Femur (tissue), 1 donor: ENCODE measurements around the gene SCUBE1.

Experiments used
- DNase-seq: peaks from one replicate; pipeline ENCODE4 v3.0.0-alpha.2; 2017

SCUBE1 gene

DNA sequence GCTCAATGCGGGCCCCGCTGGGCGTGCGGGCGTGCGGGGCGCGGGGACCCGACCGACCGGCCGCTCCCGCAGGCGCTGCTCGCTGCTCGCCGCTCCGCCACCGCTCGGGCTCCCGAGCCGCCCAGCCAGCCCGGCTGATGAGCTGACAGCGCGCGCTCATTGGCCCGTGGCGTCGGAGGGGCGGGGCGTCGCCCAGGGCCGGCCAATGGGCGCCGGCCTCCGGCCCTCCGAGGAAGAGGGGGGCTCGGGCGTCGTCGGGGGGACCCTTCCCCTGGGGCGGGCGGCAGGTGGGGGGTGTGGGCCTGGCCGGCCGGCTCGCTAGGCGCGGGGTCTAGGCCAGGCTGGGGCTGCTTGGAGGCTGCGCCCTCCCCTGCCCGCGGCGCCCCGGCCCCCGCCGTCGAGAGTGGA, at the start of gene SCUBE1:
SCUBE1 (minus strand) TSS at position 111 of the 408 bp plus-strand sequence. CDS start 111 bp downstream, outside the sequence.
- DNase-seq = peak; percentile 78

DNA sequence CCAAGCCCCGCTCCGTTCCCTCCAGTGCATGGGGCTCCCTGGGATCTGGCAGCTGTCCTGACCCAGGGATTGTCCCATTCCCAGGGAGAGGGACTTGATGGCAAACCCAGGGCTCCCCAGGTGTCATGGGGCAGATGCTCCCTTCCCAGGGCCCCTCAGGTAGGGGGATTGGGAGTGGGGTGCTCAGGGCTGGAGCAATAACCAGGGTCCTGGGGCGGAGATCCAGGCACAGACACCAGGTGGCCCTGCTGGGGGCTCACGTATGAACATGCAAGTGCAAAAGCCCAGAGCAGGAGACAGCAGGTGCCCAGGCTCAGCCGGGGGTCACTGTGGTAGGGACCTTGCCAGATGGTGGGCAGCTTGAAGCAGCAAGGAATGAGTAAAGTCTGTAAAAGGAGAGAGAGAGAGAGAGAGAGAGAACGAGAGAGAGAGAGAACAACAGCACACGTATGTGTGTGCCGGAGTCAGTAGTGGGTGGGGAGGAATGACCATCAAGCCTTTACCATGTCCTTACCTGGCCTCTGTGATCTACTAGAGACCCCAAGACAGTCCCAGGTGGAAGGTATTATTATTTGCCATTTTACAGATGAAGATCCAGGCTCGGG, 49.3 kb upstream of the SCUBE1 start:
- no peak for DNase-seq

DNA sequence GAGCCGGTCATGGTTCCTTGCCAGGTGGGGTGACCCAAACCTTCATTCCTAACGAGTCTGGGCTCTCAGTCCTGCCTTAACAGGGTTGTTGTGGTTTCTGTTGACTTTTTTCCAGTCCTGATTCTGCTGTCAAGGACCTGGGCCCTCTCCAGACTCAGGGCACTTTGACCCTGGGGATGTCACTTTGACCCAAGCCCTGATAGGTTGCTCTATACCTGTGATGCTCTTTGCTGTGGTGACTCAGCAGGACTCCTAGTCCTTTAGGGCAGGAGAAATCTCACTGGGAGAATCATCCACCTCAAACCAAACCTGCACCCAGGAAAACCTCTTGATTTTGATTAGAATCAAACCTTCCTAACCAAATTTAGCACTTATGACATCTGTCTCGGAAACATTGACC, 48.1 kb upstream of the SCUBE1 start:
- DNase-seq = no peak

DNA sequence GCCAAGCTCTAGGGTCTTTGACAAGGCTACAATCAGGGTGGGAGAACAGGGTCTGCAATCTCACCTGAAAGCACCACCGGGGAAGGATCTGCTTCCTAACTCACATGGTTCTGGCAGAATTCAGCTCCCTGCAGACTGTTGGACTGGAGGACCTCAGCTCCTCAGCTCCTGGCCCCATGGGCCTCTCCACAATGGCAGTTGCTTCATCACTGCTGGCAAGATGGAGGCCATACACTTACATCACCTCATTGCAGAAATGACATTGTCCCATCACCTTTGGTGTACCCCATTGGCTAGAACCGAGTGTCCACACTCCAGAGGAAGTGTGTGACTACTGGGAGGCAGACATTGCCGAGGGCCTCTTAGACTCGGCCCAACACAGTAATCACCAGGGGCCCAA, 47.7 kb upstream of the SCUBE1 start:
- no peak for DNase-seq

DNA sequence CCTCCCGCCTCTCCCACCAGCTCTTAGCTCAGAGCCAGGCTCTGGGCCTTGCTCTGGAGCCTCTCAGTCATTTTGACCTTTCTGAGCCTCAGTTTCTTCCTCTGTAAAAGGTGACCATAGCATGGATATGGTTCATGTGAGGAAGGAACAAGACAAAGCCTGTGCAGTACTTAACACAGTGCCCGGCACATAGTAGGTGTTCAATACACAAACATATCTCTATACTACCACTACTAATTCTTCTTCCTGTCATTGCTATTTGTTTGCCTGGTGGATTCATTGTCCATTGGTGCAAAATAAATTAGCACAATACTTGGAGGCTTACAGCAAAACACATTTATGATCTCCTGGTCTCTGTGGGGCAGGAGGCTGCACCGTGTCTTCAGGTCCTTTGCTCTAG, 47.0 kb upstream of the SCUBE1 start:
- DNase-seq = no peak

DNA sequence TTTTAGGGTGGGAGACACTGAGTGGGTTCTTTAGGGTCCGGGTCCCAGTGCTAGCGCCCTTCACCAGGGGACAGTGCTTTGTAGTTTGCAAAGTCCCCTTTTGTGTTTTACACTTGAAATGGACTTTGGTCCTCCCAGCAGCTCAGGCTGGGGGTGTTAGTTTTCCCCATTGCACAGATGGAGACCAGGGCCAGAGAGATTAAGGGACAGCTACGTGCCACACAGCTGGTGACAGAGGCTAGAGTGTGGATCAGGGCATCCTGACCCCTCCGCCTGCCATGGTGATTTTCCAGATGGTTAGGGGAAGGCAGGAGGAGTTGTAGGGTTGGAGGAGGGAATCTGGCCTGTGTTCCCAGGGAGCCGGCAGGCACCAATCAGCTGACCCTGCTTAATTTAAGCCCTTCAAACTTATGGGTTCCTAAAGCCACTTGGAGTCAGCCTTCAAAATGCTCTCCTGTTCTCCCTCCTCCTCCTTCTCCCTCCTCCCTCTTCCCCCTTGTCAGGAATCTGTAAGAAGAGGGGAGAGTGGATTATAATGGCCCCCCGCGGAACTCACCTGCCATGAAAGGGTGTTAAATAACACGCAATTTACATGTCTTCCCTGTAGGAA, 46.2 kb upstream of the SCUBE1 start:
- no peak for DNase-seq

DNA sequence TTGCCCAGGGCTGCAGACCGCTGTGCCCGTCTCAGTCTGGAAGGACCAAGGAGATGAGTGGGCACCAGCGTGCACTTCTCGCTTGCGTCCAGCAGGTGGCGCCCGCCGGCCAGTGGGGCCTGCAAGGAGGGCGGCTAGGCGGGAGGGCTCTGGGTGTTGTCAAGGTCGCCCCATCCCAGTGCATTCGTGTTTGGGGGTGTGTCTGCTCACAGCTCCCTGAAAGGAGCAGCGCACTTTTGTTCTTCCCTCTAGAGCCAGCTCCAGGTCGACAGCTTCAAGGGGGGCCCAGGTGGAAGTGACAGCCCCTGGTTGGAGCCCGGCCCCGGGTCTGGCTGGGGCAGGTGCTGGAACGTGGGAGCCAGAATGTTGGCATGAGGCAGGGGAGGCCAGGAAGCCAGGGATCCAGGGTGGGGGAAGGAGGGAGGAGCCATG, 45.3 kb upstream of the SCUBE1 start:
- peak; percentile 81 for DNase-seq

DNA sequence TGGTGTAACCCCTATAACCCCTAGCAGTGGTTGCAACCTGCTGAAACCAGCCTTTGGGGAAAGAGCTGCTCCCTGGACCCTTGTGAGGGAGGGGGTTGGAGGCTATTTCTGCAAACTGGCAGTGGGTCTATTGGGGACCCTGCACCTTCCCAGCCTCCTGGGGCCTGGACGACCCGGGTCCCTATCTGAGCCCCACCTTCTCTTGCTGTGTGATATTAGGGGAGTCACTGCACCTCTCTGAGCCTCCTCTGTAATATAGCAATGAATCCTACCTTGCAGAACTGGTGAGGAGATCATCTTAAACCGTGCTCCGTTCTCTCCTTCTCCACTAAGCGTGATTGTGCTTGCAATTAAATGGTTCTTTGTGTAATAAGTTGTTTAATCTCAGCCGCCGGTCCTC, 44.6 kb upstream of the SCUBE1 start:
- no peak for DNase-seq

DNA sequence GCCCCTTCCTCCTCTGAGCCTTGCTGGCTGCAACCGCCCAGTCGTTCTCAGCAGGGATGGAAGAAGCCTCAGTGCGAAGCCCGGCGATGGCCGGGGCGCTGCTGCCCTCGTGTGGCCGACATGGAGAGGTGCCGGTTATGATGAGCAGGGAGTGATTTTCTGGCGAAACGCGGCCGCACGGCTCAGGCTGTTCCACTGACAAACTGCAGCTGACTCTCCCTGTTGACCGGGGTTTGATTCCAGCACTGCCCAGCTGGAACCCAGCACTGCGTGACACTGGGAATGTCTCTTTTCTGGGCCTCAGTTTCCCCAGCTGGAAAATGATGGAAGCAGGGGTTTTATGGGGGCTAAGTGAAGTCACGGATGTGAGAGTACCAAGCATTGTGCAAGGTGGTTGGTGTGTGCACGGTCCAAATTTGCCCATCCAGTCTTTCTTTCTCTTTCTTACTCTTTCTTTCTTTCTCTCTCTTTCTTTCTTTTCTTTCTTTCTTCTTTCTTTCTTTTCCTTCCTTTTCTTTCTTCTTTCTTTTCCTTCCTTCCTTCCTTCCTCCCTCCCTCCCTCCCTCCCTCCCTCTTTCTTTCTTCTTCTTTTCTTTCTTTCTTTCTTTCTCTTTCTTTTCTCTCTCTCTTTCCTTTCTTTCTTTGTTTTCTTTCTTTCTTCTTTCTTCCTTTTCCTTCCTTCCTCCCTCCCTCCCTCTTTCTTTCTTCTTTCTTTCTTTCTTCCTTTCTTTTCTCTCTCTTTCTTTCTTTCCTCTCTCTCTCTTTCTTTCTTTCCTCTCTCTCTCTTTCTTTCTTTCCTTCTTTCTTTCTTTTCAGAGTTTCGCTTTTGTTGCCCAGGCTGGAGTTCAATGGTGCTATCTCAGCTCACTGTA, 42.8 kb upstream of the SCUBE1 start:
- DNase-seq = peak; percentile 90

DNA sequence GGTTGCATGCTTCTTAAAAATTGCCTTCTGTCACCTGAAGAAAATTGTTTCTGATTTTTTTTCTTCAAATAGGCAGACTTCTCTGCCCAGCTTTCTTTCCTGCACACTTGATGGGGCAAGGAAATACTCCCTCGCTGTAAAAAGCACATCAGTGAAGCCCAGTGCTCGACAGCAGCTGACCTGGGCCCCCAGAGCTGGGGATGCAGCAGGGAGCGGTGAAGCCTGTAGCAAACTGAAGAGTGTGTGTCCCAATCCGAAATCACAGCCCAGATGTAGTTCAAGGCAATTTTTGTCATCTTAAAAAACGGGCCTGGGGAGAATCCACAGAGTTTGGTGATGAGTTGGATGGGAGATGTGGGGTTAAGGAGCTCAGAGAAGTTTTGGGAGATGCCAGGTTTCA, 41.7 kb upstream of the SCUBE1 start:
- no peak for DNase-seq

DNA sequence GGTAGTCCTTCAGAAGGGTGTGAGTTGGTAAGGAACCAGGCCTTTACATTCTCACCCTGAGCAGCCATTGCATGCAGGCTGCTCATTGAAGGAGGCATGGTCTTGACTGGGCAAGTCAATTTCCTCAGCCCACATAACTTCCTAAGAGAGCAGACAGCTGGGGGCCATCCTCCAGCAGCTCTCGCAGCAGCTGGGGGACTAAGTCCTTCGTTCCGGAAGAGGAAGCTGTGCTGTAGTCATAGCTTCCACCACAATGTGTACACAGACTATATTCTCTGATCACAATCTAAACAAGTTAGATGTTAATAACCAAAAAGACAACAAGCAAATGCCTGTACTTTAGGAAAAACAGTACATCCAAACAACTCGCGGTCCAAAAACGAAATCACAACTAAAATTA, 38.5 kb upstream of the SCUBE1 start:
- no peak for DNase-seq

DNA sequence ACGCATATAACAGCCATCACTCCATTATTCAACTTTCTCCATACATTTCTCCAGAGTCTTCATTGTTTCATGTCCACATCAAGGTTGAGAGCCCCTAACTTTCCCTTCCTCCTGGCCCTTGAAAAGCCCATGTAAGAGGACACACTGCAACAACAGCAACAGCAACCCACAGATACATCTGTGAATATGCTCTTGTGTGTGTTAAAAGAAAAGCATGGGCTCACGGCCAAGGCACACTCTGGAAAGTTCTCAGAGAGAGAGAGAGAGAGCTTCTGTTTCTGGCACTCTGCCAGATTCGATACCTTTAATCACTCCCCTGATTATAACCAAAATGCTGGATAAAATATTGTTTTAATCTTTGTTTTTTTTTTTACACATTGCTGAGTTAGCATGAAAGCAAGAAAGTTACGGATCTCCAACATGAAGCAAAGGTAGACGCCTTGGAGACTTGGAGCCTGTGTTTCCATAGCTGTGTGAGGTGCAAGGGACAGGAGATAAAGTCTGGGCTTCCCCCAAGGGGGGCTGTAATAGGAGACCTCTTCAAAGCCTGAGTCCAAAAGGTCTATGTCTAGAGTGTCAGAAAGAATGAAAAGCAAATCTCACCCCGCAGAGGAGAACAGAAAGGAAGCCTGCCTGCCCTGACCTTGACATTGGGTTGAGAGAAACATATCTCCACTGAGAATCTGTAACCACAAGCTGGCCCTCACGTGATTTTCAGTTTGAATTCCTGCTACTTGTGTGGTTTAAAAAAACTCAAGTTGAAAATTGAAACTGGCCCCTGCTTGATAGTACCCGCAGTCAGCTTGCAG, 34.9 kb upstream of the SCUBE1 start:
- peak; percentile 58 for DNase-seq

DNA sequence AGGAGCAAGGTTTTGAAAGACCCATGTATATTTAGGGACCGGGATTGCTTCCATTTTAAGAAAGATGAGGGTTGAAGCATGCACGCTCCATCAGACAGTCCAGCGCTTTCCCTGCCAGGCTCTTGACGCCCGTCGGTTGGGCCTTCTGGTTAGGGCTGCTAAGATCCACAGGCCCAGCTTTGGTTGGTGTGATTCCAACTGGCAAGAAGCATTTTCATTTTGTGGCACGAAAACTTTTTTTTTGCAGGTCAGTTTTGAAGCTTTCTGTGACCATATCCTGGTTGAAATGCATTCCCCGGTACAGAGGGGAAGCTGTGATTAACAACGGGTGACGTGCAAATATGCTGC, 34.4 kb upstream of the SCUBE1 start:
- DNase-seq = peak; percentile 68

DNA sequence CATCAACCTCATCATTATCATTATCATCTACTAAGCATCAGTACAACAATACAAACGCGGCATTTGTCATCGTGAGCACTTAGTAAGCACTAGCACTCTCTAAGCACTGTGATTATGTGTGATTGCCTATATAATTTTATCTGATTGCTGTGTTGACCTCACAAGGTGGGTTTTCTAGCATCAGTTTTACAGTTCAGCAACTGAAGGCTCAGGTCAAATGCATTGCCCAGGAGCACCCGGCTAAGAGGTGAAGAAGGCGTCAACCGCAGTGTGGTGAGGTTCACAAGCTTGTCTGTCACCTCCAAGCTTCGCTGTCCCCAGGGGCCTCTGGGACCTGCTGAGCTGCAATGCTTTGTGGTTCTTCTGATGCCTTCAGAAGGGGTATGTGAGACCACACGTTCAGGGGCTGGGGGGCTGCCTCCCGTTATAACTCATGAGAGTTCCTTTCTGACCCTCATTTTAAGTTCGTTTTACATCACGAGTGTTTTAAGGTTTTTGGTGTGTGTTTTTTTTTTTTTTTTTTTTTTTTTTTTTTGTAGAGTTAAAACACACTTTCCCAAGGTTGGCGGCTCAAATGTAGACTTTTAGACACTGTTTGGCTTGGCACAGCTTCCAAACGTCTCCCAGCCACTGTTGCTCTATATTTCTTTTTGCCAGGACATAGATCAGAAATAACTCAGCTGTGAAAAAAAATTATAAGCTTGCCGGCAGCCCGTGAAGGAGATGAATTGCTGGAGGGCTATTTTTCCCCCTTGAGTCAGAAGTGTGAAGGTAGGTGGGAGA, 33.8 kb upstream of the SCUBE1 start:
- peak; percentile 50 for DNase-seq

DNA sequence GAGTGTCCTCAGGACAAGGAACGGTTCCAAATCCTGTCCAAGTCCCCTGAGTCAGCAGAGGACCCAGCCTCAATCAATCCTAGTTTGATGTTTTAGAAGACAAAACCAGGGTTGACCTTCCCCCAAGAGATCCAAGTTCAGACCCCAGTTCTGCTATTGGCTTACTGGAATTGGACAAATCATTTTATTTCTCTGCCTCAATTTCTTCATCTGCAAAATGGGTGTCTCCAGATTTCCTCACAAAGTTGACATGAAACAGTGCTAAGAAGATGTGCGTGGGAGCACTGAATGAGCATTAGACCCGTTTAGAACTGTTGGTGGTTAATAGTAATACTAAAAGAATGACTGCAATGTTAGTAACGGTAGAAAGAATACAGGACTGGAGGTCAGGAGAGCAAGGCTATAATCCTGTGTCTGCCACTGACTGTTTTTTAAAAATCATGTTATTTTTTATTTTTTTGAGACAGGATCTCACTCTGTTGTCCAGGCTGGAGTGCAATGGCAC, 32.8 kb upstream of the SCUBE1 start:
- DNase-seq = no peak

DNA sequence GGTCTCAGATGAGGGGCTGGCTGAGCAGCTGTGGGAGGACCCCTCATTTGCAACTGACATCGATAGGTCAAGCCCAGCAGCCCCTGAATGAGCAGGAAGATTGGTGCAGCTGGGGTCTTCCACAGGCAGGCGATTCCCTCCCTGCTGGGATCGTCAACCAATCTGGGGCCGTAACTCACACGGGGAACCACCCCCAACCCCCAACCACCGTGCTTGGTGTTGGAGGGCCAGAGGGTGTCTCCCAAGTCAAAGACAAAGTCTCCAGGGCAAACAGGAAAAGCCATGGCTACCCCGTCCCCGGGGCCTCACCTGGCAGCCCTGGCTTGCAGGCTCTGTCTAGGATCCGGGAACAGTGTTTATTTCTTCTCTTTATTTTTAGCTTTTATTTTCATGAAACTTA, 26.9 kb upstream of the SCUBE1 start:
- no peak for DNase-seq

DNA sequence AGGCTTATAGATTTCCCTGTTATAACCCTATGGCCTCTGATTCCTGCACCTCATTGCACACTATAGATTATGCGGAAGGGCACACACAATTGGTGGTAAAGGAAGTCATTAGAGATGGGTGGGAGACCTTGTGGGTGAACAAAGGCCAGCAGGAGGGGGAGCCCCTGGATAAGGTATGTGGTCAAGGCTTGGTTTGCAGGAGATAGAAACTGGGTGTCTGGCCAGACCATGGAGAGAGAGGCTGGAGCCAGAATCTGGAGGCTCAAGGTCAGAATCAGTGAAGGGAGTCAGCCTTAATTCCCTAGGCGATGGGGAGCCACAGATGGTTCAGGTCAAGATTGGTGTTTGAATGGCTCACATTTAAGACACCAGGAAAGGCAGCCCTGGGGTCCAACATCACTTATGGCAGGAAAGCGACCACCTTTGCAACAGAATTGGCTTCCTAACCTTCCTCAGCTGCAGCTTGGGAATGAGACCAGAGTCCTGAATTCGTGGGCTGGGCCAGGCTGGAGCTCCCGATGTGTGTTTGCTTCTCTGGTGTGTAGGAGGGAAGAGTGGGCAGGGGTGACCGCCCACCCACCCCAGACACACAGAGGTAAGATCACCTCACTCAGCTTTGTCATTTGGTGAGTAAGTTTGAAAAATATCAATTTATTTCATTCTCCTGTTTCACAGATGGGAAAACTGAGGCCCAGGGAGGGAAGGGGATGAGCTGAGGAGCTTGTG, 22.7 kb upstream of the SCUBE1 start:
- no peak for DNase-seq

DNA sequence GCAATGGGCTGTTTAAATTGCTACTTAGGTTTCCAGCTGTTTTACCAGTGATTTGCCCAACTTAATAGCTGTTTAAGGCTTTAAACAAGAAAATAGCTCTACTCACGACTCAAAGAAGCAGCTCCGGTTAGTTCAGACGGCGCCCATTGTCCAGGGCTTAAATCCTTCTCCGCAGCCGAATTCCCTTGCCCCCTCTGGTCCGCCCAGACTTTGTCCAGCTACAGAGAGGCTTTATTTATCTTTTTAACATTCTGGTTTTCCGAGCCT, 20.9 kb upstream of the SCUBE1 start:
- no peak for DNase-seq

DNA sequence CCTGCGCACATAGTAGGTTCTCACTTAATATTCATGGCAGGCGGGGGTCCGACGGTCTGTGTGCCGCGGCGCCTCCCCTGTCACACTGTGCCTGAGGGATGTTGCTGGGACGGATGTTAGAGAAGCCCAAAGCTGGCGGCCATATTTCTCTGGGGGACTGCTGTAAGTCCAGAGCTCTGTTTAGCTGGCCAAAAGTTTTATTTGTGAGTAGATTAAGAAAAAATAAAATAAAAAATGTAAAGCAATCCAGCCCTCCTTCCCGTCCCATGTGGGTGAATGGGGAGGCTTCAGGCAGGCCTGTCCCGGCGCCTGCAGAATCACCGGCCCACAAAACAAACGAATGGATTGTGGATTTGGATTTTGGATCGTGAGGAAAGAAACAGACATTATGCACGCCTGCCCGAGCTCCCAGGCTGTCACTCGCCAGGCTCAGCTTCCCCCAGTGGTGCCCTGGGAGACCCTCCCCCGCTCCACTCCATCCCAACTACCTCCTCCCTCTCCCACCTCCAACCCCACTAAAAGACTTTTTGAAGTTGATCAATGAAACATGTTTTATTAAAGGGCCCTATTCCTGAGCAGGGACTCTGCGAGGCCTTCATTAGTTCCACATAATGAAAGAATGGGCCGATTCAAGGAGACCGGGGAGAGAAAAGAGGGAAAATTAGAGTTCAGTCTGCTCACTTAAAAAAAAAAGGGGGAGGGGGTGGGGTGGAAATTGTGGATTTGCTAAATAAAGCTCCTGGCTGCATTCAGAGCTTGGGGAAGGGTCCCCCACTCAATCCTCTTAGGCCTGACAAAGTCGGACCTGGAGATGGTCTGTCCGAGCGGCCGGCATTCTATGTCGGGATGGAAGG, 20.4 kb upstream of the SCUBE1 start:
- DNase-seq = no peak

DNA sequence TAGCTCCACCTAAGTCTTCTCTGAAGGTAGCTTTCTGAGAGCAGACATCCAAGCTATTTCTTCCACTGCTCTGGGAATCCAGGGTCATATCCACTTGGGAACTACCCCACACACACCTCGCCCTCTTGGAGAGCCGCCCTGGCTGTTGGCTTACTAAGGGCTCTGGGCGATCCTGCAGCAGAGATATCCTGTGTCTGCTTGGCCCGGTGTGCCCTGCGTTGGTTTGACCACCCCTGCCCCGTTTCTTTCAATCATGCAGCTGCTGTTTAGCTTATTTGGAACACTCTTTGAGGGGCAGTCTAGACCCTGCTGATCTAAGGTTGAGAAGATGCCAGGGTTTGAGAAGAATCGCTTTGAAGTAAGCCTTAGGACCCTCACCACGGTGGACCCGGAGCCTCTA, 17.4 kb upstream of the SCUBE1 start:
- no peak for DNase-seq

DNA sequence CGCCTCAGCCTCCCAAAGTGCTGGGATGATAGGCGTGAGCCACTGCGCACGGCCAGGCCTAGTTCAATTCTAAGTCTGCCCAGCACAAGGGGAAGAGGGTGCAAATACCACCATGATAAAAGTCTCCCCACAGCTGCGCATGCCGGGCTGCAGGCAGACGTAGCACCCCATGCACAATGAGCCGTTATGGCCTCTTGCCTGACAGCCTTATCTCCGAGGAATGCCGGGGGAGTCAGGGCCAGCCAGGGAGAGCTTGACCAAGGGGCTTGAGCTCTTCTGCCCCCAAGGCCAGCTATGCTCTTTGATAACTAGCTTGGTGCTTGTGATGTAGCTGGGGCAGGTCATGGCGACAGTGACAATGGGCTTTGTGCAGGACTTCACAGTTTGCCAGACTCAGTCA, 13.7 kb upstream of the SCUBE1 start:
- DNase-seq = no peak
